ENCODE data around the gene IPO11. TPM values are rescaled to one million over a fixed set of nuclear protein-coding genes. Genes with fewer than 3 reads are reported as not detected.

The IPO11 gene
- total and polyA plus RNA-seq, 2 experiments from 2014 or later = 18.7 to 64.7 TPM

- TF ChIP-seq ZNF462 (CRISPR knock-in tag; IDR thresholded peaks at IDR 0.05) = no peak
- TF ChIP-seq ETS1 (IDR thresholded peaks at IDR 0.05) = no peak
- no peak for TF ChIP-seq CTCF (conservative IDR thresholded peaks at IDR 0.05; ENCODE audit: low read depth in 2 of 2)
- no peak for TF ChIP-seq ZNF114 (CRISPR knock-in tag; IDR thresholded peaks at IDR 0.05)
- no peak for TF ChIP-seq EZH2 (IDR thresholded peaks at IDR 0.05; ENCODE audit: low read depth, unreplicated experiment)
Measured at GRCh38 chr5:62534461-62535236, 122.1 kb downstream of the IPO11 start (continued).

Measured in GM23338 (cell line).